GM12892 (cell line): ENCODE measurements around the gene ESRRA.

Experiments
- POLR2A ChIP-seq: IDR thresholded peaks from 2 replicates; pipeline ENCODE4 v1.6.1; 2011; ENCODE audit warnings: low read depth, low read length, control low read depth
- POLR2AphosphoS5 ChIP-seq: IDR thresholded peaks from 2 replicates; pipeline ENCODE4 v1.6.1; 2011; ENCODE audit warnings: low read depth, low read length, control low read depth
- TAF1 ChIP-seq: IDR thresholded peaks from 2 replicates; pipeline ENCODE4 v1.6.1; 2011; ENCODE audit warnings: low read depth, mild to moderate bottlenecking, control low read depth, low read length, borderline replicate concordance

DNA sequence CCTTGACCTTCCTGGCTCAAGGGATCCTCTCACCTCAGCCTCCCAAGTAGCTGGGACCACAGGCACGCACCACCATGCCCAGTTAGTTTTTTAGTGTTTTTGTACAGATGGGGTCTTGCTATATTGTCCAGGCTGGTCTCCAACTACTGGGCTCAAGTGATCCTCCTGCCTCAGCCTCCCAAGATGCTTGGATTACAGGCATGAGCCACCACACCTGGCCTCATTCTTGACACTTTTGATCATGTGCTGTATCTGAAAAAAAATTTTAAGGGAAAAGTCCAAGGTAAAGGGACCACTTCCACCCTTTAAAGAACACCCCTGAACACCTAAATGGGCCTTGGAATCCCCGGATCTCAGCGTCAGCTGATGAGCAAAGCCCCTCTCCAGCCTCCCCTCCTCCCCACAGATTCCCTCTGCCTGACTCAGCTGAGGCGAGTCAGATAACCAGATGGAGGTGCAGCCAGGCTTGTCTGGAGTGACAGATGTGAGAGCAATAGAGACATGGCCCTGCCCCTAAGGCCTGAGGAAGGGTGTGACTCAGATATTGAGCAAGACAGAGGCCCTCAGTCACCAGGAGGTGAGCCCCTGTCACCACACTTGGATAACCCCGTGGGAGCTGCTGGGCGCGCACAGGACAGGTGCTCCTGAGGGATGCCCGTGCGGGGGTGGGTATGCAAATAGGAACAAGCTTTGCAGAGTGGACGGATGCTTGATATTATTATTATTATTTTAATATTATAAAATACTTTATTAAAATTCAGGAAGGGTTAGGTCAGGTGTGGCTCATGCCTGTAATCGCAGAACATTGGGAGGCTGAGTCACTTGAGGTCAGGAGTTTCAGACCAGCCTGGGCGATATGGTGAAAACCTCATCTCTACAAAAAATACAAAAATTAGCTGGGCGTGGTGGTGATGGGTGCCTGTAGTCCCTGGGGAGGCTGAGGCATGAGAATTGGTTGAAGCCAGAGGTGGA is 29.7 kb downstream of the ESRRA start:
- TF ChIP-seq POLR2A (no peak), POLR2AphosphoS5 (peak; percentile 37; the same call in 1 of the 2 replicates), TAF1 (no peak)
